Measurements from ENCODE around the gene JAML. TPM values are rescaled to one million over a fixed set of nuclear protein-coding genes. Genes with fewer than 3 reads are reported as not detected.
A peak's percentile ranks its signal among the peaks of the same experiment; 100 is the strongest.

Gene JAML
- total and polyA plus RNA-seq, 2 of the 8 experiments (the other 6 are each of a cell fraction or from before 2014, with no cell fraction given): 0.12 to 0.58 TPM

DNA sequence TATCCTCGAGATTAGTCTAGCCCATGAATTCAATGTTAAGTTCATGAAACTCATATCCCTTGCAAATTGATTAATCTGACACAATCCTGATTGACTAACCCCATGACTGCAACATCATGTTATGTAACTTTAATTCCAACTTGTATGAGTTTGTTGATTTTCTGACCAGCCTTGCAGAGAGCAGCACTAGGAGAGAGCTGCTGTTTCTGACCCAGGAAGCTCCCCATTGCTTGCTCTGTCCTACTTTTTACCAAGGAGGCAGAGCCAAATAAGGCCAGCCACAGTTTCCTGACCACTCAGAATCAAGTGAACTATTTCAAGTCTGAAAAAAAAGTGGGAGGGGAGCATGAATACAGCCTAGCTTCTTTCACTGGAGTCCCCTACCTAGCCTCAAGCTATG, 14.1 kb upstream of the JAML start:
- no peak overlapping the region for H2BK12ac ChIP-seq (ENCODE audit: low read depth, low read length)
- no peak overlapping the region for H3K18ac ChIP-seq (ENCODE audit: extremely low read depth, low read length)
- H3K4me1 ChIP-seq (replicated peaks in 1 of 4; ENCODE audit: control insufficient read depth in 3 of 4, insufficient read depth in 4 of 4, low read length in 3 of 4): peaks cover 0 to 6% (median 0%) of the 10 kb centered on the region in 4 experiments; a peak in 4 of 7 replicates
- no peak overlapping the region for H3K4me2 ChIP-seq (ENCODE audit: insufficient read depth in 1 of 2, low read depth in 2 of 2, low read length in 2 of 2)
- H3K4ac ChIP-seq (replicated peaks; ENCODE audit: insufficient read length, low read depth, low read length): no peak overlapping the region
- WGBS, 2 experiments (ENCODE audit: extremely low coverage in 1 of 2, insufficient coverage in 1 of 2, insufficient read length in 1 of 2, insufficient replicate concordance in 2 of 2, low coverage in 1 of 2, low lambda C conversion rate in 2 of 2, missing lambda C conversion rate in 1 of 2): 82% methylated on average over 1 of the region's 1 CpG; no CpG with 5 or more reads in 1 of the 2 experiments
- no peaks in the 10 kb centered on the region for H4K20me1 ChIP-seq (replicated peaks in 1 of 2; ENCODE audit: control insufficient read depth in 1 of 2, insufficient read depth in 2 of 2, low read length in 2 of 2)
- H3K27me3 ChIP-seq (replicated peaks in 1 of 4; ENCODE audit: control insufficient read depth in 3 of 4, extremely low read depth in 1 of 4, insufficient read depth in 3 of 4, low read length in 3 of 4): no peaks in the 10 kb centered on the region
- no peak overlapping the region for H2BK120ac ChIP-seq (replicated peaks; ENCODE audit: low read depth, low read length)
- no peak overlapping the region for H4K5ac ChIP-seq (ENCODE audit: insufficient read length, low read depth, low read length)
- no peak overlapping the region for H3K23ac ChIP-seq (ENCODE audit: insufficient read length)
- DNase-seq (ENCODE audit: low read depth in 1 of 2, low spot score in 2 of 2) (no peak), FAIRE-seq (no peak)
- no peak overlapping the region for H3K14ac ChIP-seq (ENCODE audit: insufficient read length)
- no peaks in the 10 kb centered on the region for H3K79me2 ChIP-seq (ENCODE audit: control insufficient read depth in 1 of 2, insufficient read depth in 2 of 2, low read length in 2 of 2)
- H2AK5ac ChIP-seq (ENCODE audit: low read depth, low read length): no peak overlapping the region
- H3K56ac ChIP-seq (replicated peaks; ENCODE audit: insufficient read length, low read depth, low read length): no peak overlapping the region
- no peak overlapping the region for H3K4me3 ChIP-seq (ENCODE audit: extremely low read depth in 1 of 4, insufficient read depth in 2 of 4, low read depth in 3 of 4, low read length in 4 of 4)
- ChIA-PET CTCF (ENCODE audit: partially characterized antibody) (interaction anchor here (0.6 to 1.9 kb wide), 4 partner anchors 16 to 57 kb away, joined by 3 to 8 read pairs (median 4); no protein-coding TSS in a partner anchor), POLR2A (ENCODE audit: partially characterized antibody) (interaction anchor here (0.9 to 1.2 kb wide), 2 partner anchors 15 to 27 kb away, joined by 3 read pairs; no protein-coding TSS in a partner anchor)
- no peak overlapping the region for H4K91ac ChIP-seq (replicated peaks; ENCODE audit: insufficient read length, low read length)
- H2BK20ac ChIP-seq (ENCODE audit: low read length): no peak overlapping the region
- H2BK15ac ChIP-seq (ENCODE audit: low read length): no peak overlapping the region
- TF ChIP-seq SRF (IDR thresholded peaks at IDR 0.05; ENCODE audit: low read depth, low read length) (peak; percentile 75; the same call in 1 of the 2 replicates), SIX5 (IDR thresholded peaks at IDR 0.05; ENCODE audit: low read depth, low read length) (no peak)
- H3K9ac ChIP-seq (replicated peaks in 1 of 4; ENCODE audit: extremely low read depth in 1 of 4, low read depth in 3 of 4, low read length in 3 of 4): no peak overlapping the region
- H3K27ac ChIP-seq (ENCODE audit: low read depth, low read length): no peak overlapping the region
- no peaks in the 10 kb centered on the region; the same call in 1 of the 2 replicates for H3K23me2 ChIP-seq (ENCODE audit: low read depth, low read length)
- no peaks in the 10 kb centered on the region; a peak in 1 of 8 replicates for H3K36me3 ChIP-seq (ENCODE audit: control insufficient read depth in 2 of 4, insufficient read depth in 4 of 4, low read length in 3 of 4)
- no peaks in the 10 kb centered on the region for H3K79me1 ChIP-seq (ENCODE audit: low read depth, low read length)
- H2BK5ac ChIP-seq (ENCODE audit: low read depth, low read length): no peak overlapping the region
- no peak overlapping the region for H4K8ac ChIP-seq (ENCODE audit: extremely low read depth, insufficient read depth, low read length)
- no peaks in the 10 kb centered on the region for H3K9me3 ChIP-seq (ENCODE audit: insufficient read depth in 2 of 2, low read depth in 1 of 2, low read length in 1 of 2)
- no peak overlapping the region for H2AFZ ChIP-seq (ENCODE audit: low read length)

All from H1 (cell line).